Raji (cell line): ENCODE data around the gene PRR5L.

Source experiments
- POLR2A ChIP-seq: IDR thresholded peaks from 2 replicates; pipeline ENCODE4 v1.6.1; 2011; ENCODE audit warnings: low read depth, low read length, control low read depth; ENCODE audit not compliant: insufficient read depth

Gene PRR5L

DNA sequence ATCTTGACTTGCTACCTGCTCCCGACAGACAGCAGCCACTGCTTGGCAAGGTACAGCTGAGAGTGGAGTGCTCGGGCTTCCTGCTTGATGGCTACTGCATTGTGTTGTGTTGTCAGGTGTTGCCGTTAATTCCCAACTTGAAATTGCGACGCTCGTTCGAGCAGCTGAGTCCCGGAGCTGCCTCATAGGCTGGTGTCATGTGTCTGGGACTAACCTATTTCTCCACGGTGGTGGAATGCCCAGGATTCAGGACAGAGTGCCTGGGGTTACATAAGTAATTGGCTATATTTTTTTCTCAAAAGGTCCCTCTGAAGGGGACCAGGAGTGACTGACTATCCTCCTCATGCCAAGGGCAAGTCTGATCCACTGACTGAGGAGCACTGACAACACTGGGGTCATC is 25.4 kb upstream of the PRR5L start:
- no peak for TF ChIP-seq POLR2A

DNA sequence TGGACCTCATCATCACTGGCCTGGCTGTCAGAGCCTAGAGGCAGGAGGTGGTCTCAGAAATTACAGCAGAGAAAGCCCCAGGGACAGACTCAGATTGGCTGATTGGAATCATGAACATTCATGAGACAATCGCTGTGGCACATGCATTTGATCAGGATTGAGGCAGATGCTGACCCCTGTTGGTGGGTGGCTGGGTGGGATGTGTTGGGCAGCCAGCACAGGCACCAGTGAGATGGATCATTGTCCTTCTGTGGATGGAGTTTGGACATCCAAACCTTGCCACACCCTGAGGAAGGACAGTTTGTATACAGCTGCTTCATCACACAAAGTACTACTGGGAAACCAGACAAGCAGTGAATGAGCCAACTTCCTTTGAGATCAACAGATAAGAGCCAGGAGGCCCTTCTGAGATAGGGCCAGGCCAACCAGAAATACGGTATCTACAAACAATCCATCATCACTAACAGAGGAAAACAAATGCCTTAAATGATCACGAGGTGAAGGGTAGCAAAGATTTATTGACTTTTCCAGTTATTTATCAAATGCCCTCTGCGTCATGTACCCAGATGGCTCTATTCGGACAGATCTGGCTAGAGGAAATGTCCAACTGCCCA is 24.2 kb upstream of the PRR5L start:
- TF ChIP-seq POLR2A = no peak

DNA sequence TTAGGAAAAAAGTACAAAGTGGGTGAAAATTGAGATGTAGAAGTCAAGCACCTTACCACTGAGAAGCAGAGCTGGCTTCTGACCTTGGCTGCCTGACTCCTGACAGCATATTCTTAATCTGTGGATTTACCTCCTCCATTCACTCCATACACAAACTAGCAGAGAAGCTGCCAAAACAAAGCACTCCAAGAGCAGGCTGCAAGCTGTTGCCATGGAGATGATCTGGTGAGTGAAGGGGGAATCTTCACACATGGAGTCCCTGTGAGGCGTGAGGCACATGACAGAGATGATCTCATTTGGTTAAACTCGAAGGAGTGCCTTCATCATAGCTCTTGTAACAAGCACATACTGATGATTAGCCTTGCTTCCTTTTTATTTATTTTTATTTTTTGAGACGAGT is 23.0 kb upstream of the PRR5L start:
- no peak for TF ChIP-seq POLR2A

DNA sequence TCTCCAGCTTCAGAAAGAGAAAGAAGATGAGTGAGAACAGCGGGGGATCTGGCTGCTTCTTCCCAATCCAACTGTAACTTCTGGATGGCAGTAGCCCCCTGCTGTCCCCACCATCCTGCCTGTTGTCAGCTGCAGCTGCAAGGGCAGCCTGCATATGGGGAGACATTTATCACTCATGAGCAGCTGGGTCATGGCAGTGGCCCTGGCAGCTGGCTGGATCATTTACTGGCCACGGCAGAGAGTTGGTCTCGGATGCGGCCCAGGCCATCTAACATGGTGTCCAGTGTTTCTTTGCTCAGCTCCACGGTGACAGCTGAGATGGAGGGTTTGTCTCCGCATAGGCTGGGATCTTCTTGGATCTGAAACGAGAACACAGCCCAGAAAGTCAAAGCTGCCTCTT is 21.7 kb upstream of the PRR5L start:
- no peak for TF ChIP-seq POLR2A

DNA sequence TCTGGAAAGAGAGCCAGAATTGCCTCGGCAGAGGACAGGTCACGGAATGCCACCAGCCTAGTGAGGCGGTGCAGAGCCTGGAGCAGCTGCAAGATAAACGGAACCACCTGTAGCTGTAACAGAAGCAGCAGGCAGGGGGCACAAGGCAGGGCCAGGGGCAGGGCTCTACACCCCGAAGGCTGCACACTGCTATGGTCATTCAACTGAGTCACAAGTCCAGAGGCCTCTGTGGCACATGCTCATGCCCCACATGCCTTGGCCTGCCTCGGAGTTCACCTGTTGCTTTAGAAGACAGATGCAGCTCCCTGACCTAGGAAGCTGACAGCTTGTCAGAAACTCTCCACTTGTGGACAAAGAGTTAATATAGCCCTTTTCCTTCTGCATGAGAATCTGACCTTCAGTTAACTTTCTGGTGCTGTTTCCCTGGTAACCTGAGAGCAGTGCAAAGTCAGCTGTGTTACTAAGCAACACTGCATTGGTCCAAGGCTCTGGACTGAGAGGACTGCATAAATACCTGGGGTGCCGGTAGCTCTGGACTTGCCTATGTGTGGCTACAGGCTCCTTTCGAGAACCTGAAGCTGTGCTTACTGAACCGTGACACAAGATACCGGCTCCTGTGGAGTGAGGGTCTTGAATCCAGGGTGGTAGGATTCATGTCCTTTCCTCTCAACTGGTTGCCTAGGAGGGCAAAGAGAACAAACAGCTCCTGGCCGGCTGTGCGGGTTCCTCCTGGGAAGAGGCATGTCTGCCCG is 17.4 kb upstream of the PRR5L start:
- TF ChIP-seq POLR2A = no peak

DNA sequence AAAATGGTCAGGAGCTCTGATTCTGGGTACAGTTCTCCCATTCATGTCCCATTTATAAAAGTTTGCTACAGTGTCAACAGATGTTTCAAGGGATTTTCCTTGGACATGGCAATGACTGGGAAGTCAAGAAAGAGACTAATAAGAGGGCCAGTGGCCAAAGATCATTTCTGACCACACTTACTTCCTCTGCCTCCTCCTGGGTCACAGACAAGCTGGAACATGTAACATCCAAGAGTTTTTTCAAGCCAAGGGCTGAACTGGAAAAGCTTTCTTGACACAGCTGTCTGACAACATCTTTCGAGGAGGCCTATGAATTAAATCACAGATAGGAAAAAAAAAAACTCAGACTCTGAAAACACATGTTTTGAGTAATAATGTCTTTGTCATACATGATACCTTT is 15.6 kb upstream of the PRR5L start:
- TF ChIP-seq POLR2A = no peak

DNA sequence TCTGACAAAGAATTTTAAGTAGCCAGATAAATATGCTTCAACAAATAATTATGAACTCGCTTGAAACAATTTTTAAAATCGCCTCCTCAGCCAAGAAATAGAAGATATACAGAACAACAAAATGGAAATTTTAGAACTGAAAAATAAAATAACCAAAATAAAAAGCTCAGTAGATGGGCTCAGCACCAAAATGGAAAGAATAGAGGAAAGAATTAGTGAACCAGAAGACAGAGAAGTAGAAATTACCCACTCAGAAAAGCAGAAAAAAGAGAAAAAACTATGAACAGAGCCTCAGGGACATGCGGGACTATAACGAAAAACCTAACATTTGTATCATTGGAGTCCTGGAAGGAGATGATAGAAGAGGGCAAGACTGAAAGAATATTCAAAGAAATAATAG is 14.2 kb upstream of the PRR5L start:
- TF ChIP-seq POLR2A = no peak

DNA sequence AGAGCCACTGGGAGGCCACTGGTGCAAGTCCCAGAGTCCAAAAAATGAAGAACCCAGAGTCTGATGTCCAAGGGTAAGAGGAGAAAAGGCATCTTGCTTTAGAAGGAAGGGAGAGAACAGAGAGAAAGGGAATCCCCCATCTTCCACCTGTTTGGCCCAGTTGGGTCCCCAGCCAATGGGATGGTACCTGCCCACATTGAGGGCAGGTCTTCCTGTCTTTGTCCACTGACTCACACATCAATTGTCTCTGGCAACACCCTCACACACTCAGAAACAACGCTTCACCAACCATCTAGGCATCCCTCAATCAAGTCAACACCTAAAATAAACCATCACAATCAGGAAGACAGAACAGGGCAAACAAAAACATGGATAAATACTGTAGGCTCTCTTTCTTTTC is 13.2 kb upstream of the PRR5L start:
- TF ChIP-seq POLR2A = no peak

DNA sequence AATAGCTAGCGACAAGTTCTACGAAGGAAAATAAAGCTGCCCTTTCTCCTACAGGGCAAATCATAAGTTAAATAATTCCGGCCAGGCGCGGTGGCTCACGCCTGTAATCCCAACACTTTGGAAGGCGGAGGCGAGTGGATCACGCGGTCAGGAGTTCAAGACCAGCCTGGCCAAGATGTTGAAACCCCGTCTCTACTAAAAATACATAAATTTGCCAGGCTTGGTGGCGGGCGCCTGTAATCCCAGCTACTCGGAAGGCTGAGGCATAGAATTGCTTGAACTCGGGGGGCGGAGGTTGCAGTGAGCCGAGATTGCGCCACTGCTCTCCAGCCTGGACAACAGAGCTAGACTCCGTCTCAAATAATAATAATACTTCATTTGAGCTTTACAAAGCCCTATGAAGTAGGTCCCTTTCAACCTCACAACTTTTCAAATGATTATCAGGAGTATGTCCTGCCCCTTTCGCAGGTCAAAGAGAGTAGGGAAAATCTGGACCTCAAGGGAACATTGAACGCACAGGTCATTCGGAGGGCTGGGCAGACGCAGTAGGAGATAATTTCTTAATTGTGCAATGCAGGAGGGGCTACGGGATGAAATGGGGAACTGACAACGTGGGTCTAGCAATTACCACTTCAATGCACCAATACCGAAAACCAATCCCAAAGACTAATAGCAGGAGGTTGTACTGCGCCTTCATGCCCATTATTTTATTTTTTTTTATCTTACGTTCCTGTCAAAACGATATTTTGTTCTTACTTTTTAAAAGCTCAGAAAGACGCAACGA is 7.5 kb upstream of the PRR5L start:
- TF ChIP-seq POLR2A = no peak

DNA sequence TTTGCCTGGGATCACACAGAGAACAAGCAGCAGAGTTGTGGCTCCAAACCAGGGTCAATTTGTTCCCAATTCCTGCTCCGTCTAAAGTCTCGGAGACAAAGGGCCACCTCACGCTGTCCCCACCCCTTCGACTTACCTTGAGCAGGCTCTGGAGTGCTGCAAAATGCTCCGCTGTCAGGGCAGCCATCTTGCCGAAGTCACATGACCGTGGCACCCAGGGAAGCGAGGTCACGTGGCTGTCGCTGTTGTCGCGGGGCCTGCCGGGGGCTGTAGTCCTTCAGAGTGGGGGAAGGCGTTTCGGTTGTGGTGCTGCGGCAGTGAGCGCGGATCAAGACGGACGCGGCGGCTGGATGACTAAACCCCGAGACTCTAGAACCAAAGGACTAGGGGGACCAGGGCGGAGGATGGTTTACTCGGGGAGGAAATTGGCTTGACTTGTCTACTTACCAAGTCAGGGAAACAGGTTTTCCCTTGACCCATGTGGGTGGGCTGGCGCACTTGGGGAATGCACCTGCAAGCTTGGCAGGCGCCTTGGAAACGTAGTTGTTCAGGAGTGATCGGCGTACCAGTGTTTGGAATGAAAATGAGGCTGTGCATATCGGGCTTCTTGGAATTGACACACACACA is 6.7 kb upstream of the PRR5L start, which contains the start of gene COMMD9:
Gene COMMD9 (minus strand): TSS at position 199 of the 627 bp plus-strand sequence. CDS start 12 bp downstream, at position 187.
- peak; percentile 84 for TF ChIP-seq POLR2A

DNA sequence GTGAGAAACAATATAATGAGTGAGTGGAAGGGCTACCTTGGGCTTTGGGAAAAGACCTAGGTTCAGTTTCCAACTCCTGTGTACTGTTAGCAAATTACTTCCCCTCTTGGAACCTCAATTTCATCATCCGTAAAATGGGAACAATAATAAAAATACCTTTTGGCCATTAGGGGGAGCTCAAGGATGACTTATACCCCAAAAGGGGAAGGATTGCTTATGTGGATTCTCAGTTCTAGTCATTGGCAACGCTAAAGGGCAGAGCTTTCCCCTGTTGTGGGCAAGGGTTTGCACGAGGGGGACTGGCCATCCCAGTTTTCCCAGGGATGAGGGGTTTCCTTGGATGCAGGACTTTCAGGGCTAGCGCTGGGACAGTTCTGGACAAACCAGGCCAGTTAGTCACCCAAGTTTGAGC is 3.8 kb upstream of the PRR5L start:
- TF ChIP-seq POLR2A = no peak

DNA sequence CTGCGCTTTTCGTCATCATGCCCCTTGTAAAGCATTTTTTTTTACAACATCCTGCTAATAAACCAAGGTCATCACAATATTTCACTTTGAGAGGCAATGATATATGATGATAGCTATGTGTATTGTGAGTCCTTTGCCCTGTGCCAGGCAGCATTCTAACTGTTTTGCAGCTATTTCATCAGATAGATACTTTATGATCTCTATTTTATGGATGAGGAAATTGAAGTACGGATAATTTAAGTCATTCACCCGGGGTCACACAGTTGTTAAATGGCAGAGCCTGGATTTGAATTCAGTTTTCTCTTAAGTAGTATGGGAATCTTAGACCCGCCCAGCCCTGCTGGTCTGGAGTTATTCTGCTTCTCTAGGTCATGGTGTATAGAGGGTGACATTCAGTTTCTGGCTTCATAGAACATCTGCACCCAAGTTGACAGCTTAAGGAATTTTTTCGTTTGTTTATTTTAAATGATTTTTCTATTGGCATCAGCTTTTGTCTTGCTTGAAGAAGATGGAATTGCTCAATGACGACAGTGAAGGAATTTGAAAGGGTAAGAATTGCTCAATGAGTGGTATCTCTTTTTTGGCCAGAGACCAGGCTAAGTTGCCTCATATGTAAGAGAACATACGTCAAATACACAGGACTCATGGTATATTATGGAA is 926 bp downstream of the PRR5L start:
- no peak for TF ChIP-seq POLR2A

DNA sequence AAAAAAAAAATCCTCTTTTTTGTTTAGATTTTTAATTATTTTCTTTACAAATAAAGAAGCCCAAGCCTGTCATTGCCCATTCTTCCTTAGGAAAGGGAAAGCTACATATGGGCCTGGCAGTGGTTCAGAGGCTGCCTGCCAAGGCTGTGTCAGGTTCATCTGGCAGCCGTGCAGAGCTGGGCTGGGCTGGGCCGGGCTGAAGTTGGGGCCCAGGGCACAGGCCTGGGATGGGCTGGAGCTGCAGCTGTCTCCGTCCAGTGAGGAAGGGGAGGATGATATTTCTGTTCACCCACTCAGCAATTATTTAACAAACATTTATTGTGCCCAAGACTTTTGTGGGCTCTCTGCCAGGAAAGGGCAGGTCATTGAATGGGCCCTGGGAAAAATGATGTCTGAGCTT is 4.6 kb downstream of the PRR5L start:
- TF ChIP-seq POLR2A = no peak

DNA sequence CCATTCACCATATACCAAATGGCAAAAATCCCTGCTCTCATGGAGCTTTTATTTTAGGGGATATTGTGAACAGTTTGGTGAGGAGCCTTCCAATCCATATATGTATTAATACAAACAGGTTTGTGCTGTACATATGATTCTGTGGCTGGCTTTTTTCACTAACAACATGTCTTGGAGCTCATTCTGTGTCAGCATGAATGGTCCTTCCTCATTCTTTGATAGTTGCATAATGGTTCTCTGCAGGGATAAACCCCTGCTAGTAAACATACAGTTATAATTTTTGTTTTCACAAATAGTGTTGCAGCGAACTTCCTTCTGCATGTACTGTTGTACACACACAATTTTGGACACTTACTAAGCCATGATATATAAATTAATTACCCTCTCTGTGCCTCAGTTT is 8.3 kb downstream of the PRR5L start:
- TF ChIP-seq POLR2A = no peak

DNA sequence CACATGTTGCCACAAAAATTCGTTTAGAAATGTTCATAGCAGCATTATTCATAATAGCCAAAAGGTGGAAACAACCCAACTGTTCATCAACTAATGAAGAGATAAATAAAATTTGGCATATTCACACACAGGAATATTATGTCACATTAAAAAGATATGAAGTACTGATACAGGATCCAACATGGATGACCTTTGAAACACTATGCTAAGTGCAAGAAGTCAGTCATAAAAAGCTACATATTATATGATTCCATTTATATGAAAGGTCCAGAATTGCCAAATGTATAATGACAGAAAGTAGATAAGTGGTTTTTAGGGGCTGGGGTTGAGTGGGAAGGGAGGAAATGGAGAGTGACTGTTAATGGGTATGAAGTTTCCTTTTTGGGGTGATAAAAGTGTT is 9.0 kb downstream of the PRR5L start:
- no peak for TF ChIP-seq POLR2A
